Measurements from ENCODE around the gene SLC51B. TPM values are rescaled to one million over a fixed set of nuclear protein-coding genes. Genes with fewer than 3 reads are reported as not detected.
A peak's percentile ranks its signal among the peaks of the same experiment; 100 is the strongest.

SLC51B gene
- total and polyA plus RNA-seq, 11 donors = 0.08 TPM; not detected in 10

- intact Hi-C loops (cut with DNase I) = loop anchor here in 1 of 10 donors (2.0 kb wide), 1 partner anchor 47 kb away; no protein-coding TSS in a partner anchor
- Histone ChIP-seq H3K4me1 (peaks cover 2 to 74% (median 29%) of the 10 kb centered on the region in 12 donors), H3K4me3 (peak overlapping the region in 5 of 12 donors; percentile 2 to 26 (median 16)), H3K27ac (peak overlapping the region in 8 of 12 donors; percentile 57 to 86 (median 76)), H3K27me3 (peaks cover 0 to 20% (median 0%) of the 10 kb centered on the region in 9 donors), H3K9me3 (no peaks in the 10 kb centered on the region), H3K36me3 (no peaks in the 10 kb centered on the region)
- WGBS, 4 donors = 61 to 75% (median 65%) methylated on average over 46 to 85 of the region's 85 CpGs
- DNase-seq = peak in 1 of 5 donors; percentile 51
- no peak for TF ChIP-seq POLR2A (IDR thresholded peaks at IDR 0.05)
- ATAC-seq = peak in 1 of 4 donors; percentile 4
Observed at GRCh38 chr15:65077291-65077980, 32.2 kb downstream of the SLC51B start.

- H3K9me3 ChIP-seq = no peaks in the 10 kb centered on the region
- intact Hi-C loops (cut with DNase I) = loop anchor here in 2 of 10 donors (2.0 kb wide), 2 partner anchors 23 to 47 kb away; no protein-coding TSS in a partner anchor
- peaks cover 0 to 20% (median 0%) of the 10 kb centered on the region in 9 donors for H3K27me3 ChIP-seq
- peak; percentile 61 to 85 (median 73) for DNase-seq
- H3K4me1 ChIP-seq = peaks cover 7 to 74% (median 32%) of the 10 kb centered on the region in 12 donors
- H3K27ac ChIP-seq = peak overlapping the region in 5 of 12 donors; percentile 35 to 86 (median 73)
- TF ChIP-seq POLR2A (IDR thresholded peaks at IDR 0.05) = no peak
- TF ChIP-seq CTCF (IDR thresholded peaks at IDR 0.05) = peak; percentile 42 to 71 (median 60)
- H3K36me3 ChIP-seq = no peaks in the 10 kb centered on the region
- H3K4me3 ChIP-seq = peak overlapping the region in 5 of 12 donors; percentile 2 to 26 (median 16)
- peak; percentile 5 to 61 (median 58) for ATAC-seq
- WGBS, 4 donors = 10 to 30% (median 21%) methylated on average over 7 to 24 of the region's 24 CpGs
Observed at GRCh38 chr15:65077981-65078352, 32.8 kb downstream of the SLC51B start.

- TF ChIP-seq CTCF (IDR thresholded peaks at IDR 0.05) = no peak
- TF ChIP-seq POLR2A (IDR thresholded peaks at IDR 0.05) = no peak
- Histone ChIP-seq H3K9me3 (no peaks in the 10 kb centered on the region), H3K27ac (peak overlapping the region in 3 of 12 donors; percentile 43 to 62 (median 51)), H3K36me3 (no peaks in the 10 kb centered on the region), H3K27me3 (peaks cover 0 to 20% (median 0%) of the 10 kb centered on the region in 9 donors), H3K4me1 (peaks cover 7 to 75% (median 33%) of the 10 kb centered on the region in 12 donors), H3K4me3 (no peak overlapping the region)
- 69 to 84% (median 74%) methylated on average over 1 to 5 of the region's 5 CpGs for WGBS, 4 donors
- ATAC-seq (no peak), DNase-seq (peak in 1 of 5 donors; percentile 3)
- intact Hi-C loops (cut with DNase I) = loop anchor here in 1 of 10 donors (2.0 kb wide), 1 partner anchor 25 kb away; no protein-coding TSS in a partner anchor
Observed at GRCh38 chr15:65079580-65079979, 34.4 kb downstream of the SLC51B start.

- H3K4me1 ChIP-seq = peaks cover 8 to 88% (median 44%) of the 10 kb centered on the region in 12 donors
Observed at GRCh38 chr15:65081270-65081669, 36.1 kb downstream of the SLC51B start.

More at GRCh38 chr15:65081270-65081669, 36.1 kb downstream of the SLC51B start:
- Histone ChIP-seq H3K4me3 (no peak overlapping the region), H3K27me3 (peaks cover 0 to 20% (median 0%) of the 10 kb centered on the region in 9 donors), H3K36me3 (no peaks in the 10 kb centered on the region), H3K27ac (peak overlapping the region in 9 of 12 donors; percentile 32 to 92 (median 64)), H3K9me3 (no peaks in the 10 kb centered on the region)
- DNase-seq = peak in 2 of 5 donors; percentile 32 to 52
- ATAC-seq = peak; percentile 39 to 68 (median 55)
- no peak for TF ChIP-seq POLR2A (IDR thresholded peaks at IDR 0.05)
- no peak for TF ChIP-seq CTCF (IDR thresholded peaks at IDR 0.05)
- 35 to 52% (median 47%) methylated on average over 6 of the region's 6 CpGs for WGBS, 4 donors
- intact Hi-C loops (cut with DNase I) = loop anchor here in 2 of 10 donors (10.0 kb wide), 1 partner anchor 46 kb away; no protein-coding TSS in a partner anchor
